ENCODE results near the gene ETV1. TPM values are rescaled to one million over a fixed set of nuclear protein-coding genes. Genes with fewer than 3 reads are reported as not detected.

ETV1 gene
- total and polyA plus RNA-seq, 4 donors: 12.7 to 85.3 (median 45.1) TPM

DNA sequence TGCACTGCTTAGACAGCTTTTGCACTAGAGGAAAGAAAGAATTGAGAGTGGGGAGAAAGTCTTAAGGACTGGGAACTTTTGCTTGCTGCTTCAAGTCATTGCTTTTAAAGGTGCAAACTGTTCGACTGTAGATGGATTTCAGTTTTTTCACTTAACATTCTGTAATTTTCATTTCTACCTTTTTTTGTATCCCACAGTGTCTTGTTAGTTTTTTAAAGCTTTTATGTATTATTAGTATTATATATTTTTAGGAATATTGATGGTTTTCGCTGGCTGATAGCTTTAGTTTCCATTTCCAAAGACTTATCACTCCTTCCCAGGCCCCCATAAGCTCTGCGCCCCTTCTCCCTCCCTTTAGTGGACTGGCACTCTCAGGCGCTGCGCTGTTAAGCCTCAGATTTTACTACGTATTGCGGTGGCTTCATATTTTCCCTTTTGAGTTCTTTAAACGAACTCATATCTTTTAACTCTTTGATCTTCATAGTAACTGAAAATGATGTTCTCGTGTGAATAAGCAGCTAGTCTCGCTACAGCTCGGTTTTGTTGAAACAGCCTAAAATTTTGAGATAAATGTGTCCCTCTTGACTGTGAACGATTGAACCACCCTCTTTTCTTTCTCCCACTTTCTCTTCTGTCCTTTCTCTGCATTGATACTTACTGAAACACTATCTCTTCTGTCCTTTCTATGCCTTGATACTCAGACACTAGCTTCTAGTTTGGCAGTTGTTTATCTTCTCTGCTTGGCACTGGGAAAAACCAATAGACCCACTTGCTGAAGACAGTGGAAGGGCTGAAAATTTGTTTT, 2.5 kb upstream of the ETV1 start:
- no peak overlapping the region for H3K4me3 ChIP-seq
- peak overlapping the region; percentile 84 to 95 for H3K9ac ChIP-seq (ENCODE audit: insufficient read depth in 1 of 2, low read length in 2 of 2)
- no peaks in the 10 kb centered on the region for H3K36me3 ChIP-seq (ENCODE audit: control insufficient read depth in 4 of 4, insufficient read depth in 4 of 4, low read length in 4 of 4)
- H3K27ac ChIP-seq (ENCODE audit: low read depth in 1 of 2, low read length in 1 of 2): peak overlapping the region; percentile 89 to 92
- TF ChIP-seq, protein P1, sequence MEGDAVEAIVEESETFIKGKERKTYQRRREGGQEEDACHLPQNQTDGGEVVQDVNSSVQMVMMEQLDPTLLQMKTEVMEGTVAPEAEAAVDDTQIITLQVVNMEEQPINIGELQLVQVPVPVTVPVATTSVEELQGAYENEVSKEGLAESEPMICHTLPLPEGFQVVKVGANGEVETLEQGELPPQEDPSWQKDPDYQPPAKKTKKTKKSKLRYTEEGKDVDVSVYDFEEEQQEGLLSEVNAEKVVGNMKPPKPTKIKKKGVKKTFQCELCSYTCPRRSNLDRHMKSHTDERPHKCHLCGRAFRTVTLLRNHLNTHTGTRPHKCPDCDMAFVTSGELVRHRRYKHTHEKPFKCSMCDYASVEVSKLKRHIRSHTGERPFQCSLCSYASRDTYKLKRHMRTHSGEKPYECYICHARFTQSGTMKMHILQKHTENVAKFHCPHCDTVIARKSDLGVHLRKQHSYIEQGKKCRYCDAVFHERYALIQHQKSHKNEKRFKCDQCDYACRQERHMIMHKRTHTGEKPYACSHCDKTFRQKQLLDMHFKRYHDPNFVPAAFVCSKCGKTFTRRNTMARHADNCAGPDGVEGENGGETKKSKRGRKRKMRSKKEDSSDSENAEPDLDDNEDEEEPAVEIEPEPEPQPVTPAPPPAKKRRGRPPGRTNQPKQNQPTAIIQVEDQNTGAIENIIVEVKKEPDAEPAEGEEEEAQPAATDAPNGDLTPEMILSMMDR (IDR thresholded peaks at IDR 0.05; ENCODE audit: control extremely low read depth, extremely low read depth): no peak
- DNase-seq (peak; percentile 42 to 82 (median 68)), ATAC-seq (ENCODE audit: insufficient read depth, low FRiP score) (no peak)
- H3K9me3 ChIP-seq (ENCODE audit: control insufficient read depth in 4 of 4, insufficient read depth in 3 of 4, low read length in 3 of 4): no peaks in the 10 kb centered on the region
- H3K27me3 ChIP-seq (ENCODE audit: control insufficient read depth in 3 of 3, insufficient read depth in 3 of 3, low read length in 2 of 3): no peaks in the 10 kb centered on the region
- WGBS, 2 donors: 59 to 67% methylated on average over 12 of the region's 12 CpGs
- H3K4me1 ChIP-seq (ENCODE audit: control insufficient read depth in 5 of 5, insufficient read depth in 5 of 5, low read length in 5 of 5): peaks cover 0 to 15% (median 2%) of the 10 kb centered on the region in 5 donors

GRCh38 chr7:13990984-13991790, 1.7 kb upstream of the ETV1 start:
- TF ChIP-seq, protein P1 (IDR thresholded peaks at IDR 0.05; ENCODE audit: control extremely low read depth, extremely low read depth): no peak
- Histone ChIP-seq H3K9me3 (ENCODE audit: control insufficient read depth in 4 of 4, insufficient read depth in 3 of 4, low read length in 3 of 4) (no peaks in the 10 kb centered on the region), H3K9ac (ENCODE audit: insufficient read depth in 1 of 2, low read length in 2 of 2) (peak overlapping the region; percentile 90 to 96), H3K36me3 (ENCODE audit: control insufficient read depth in 4 of 4, insufficient read depth in 4 of 4, low read length in 4 of 4) (no peaks in the 10 kb centered on the region), H3K4me1 (ENCODE audit: control insufficient read depth in 5 of 5, insufficient read depth in 5 of 5, low read length in 5 of 5) (peaks cover 0 to 19% (median 2%) of the 10 kb centered on the region in 5 donors), H3K4me3 (peak overlapping the region; percentile 50), H3K27ac (ENCODE audit: low read depth in 1 of 2, low read length in 1 of 2) (peak overlapping the region; percentile 85 to 97), H3K27me3 (ENCODE audit: control insufficient read depth in 3 of 3, insufficient read depth in 3 of 3, low read length in 2 of 3) (no peaks in the 10 kb centered on the region)
- 0 to 1% methylated on average over 38 of the region's 38 CpGs for WGBS, 2 donors
- peak; percentile 91 for ATAC-seq (ENCODE audit: insufficient read depth, low FRiP score)
- peak; percentile 99 to 100 (median 100) for DNase-seq

GRCh38 chr7:13990319-13990983, 985 bp upstream of the ETV1 start:
- peak; percentile 16 for ATAC-seq (ENCODE audit: insufficient read depth, low FRiP score)
- H3K27ac ChIP-seq (ENCODE audit: low read depth in 1 of 2, low read length in 1 of 2): peak overlapping the region; percentile 85 to 97

More at GRCh38 chr7:13990319-13990983, 985 bp upstream of the ETV1 start:
- TF ChIP-seq, protein P1 (IDR thresholded peaks at IDR 0.05; ENCODE audit: control extremely low read depth, extremely low read depth): no peak
- H3K4me3 ChIP-seq: peak overlapping the region; percentile 50
- WGBS, 2 donors: 0% methylated on average over 24 of the region's 24 CpGs
- H3K4me1 ChIP-seq (ENCODE audit: control insufficient read depth in 5 of 5, insufficient read depth in 5 of 5, low read length in 5 of 5): peaks cover 0 to 24% (median 2%) of the 10 kb centered on the region in 5 donors
- H3K9ac ChIP-seq (ENCODE audit: insufficient read depth in 1 of 2, low read length in 2 of 2): peak overlapping the region; percentile 90 to 96
- H3K36me3 ChIP-seq (ENCODE audit: control insufficient read depth in 4 of 4, insufficient read depth in 4 of 4, low read length in 4 of 4): no peaks in the 10 kb centered on the region
- no peaks in the 10 kb centered on the region for H3K9me3 ChIP-seq (ENCODE audit: control insufficient read depth in 4 of 4, insufficient read depth in 3 of 4, low read length in 3 of 4)
- DNase-seq: peak; percentile 88 to 95 (median 91)
- H3K27me3 ChIP-seq (ENCODE audit: control insufficient read depth in 3 of 3, insufficient read depth in 3 of 3, low read length in 2 of 3): no peaks in the 10 kb centered on the region
